A172 (cell line): ENCODE measurements around the gene EP400. TPM values are rescaled to one million over a fixed set of nuclear protein-coding genes. Genes with fewer than 3 reads are reported as not detected.
"Not testable (repeated sequence)": the region's sequence is repeated elsewhere in the genome, so short reads cannot be mapped to it uniquely, and the experiment has no call there.

Source experiments
- DNase-seq: peaks from one replicate; pipeline ENCODE4 v3.0.0-alpha.2; 2015; ENCODE audit warnings: low spot score
- total RNA-seq: library from RNA; depleted of rRNA; stranded (reverse); fragments of >200 nt; shearing (Covaris generic); gene quantifications from 2 replicates; pipeline ENCODE4 v1.2.3, GENCODE V29; 2014

Gene EP400
- total RNA-seq, 1 experiment from 2014 or later: 6.8 TPM

GRCh38 chr12:132043770-132044467 is 94.2 kb downstream of the EP400 start:
- no peak for DNase-seq

GRCh38 chr12:132044661-132045412 is 95.1 kb downstream of the EP400 start:
- DNase-seq: no peak

DNA sequence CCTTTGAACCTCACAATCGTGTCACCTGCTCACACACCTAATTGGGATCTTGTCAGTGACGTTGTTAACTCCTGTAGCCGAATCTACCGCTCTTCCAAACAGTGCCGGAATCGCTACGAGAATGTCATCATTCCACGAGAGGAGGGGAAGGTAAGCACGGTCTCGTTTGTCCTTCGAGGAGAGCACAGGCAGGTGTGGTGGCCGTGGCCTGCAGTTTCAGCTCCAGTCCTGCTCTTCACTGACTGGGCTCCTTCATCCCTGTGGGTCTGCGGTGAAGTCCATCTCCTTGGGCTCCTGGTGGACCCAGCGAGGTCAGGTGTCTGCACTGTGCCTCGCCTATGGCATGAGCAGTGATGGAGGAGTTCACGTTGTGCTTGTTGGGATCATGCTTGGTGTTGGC is 96.0 kb downstream of the EP400 start:
- no peak for DNase-seq

GRCh38 chr12:132046561-132046960 is 96.8 kb downstream of the EP400 start:
- no peak for DNase-seq

DNA sequence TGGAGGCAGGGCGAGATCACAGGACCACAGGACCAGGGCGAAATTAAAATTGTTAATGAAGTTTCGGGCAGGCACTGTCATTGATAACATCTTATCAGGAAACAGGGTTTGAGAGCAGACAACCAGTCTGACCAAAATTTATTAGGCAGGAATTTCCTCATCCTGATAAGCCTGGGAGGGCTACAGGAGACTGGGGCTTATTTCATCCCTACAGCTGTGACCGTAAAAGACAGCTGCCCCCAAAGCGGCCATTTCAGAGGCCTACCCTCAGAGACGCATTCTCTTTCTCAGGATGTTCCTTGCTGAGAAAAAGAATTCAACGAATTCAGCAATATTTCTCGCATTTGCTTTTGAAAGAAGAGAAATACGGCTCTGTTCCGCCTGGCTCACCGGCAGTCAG is 97.9 kb downstream of the EP400 start:
- not testable (repeated sequence) for DNase-seq

- DNase-seq: no peak
Observed at GRCh38 chr12:132049442-132049841, 99.7 kb downstream of the EP400 start.

GRCh38 chr12:132049876-132050275 is 100.1 kb downstream of the EP400 start:
- no peak for DNase-seq

DNA sequence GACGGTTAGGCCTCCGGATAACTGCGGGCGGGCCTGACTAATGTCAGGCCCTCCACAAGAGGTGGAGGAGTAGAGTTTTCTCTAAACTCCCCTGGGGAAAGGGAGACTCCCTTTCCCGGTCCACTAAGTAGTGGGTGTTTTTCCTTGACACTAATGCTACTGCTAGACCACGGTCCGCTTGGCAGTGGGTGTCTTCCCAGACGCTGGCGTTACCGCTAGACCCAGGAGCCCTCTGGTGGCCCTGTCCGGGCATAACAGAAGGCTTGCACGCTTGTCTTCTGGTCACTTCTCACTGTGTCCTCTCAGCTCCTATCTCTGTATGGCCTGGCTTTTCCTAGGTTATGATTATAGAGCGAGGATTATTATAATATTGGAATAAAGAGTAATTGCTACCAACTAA is 102.0 kb downstream of the EP400 start:
- DNase-seq: peak; percentile 33

GRCh38 chr12:132052196-132052932 is 102.6 kb downstream of the EP400 start:
- no peak for DNase-seq

- DNase-seq: no peak
Observed at GRCh38 chr12:132053338-132054330, 103.9 kb downstream of the EP400 start.

- DNase-seq: no peak
Observed at GRCh38 chr12:132054983-132055382, 105.2 kb downstream of the EP400 start.

DNA sequence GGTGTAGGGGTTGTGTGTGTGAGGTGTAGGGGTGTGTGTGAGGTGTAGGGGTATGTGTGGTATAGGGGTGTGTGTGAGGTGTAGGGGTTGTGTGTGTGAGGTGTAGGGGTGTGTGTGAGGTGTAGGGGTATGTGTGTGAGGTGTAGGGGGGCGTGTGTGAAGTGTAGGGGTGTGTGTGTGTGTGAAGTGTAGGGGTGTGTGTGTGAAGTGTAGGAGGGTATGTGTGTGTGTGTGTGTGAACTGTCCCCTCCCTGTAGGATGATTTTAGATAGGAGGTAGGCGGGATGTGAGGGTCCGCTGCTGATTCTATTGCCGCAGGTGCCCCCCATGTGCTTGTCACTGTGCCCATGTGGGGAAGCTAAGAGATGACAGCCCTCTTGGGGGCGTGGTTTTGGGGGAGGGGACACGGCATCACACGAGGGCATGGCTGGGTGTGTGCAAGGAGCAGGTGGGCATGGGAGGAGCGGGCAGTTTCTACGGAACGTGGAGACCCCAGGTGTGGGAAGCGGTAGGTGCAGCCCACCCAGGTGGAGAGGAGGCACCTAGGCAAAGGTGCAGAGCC is 105.9 kb downstream of the EP400 start:
- no peak for DNase-seq

DNA sequence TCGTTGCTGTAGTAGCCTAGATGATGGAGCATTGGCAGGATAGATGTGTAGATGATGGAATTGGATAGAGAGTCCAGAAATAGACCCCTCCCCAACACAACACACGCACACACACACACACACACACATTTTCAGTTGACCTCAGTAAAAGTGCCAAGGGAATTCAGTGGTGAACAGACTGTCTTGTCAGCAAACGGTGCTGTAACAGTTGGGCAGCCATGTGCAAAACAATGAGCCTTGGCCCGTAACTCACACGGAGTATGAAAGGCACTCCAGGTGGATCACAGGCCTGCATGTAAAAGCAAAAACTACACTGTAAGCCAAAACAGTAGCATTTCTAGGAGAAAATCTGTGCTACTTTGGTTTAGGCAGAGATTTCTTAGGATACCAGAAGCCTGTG is 106.6 kb downstream of the EP400 start:
- no peak for DNase-seq

- DNase-seq: no peak
Observed at GRCh38 chr12:132056951-132057350, 107.2 kb downstream of the EP400 start.

DNA sequence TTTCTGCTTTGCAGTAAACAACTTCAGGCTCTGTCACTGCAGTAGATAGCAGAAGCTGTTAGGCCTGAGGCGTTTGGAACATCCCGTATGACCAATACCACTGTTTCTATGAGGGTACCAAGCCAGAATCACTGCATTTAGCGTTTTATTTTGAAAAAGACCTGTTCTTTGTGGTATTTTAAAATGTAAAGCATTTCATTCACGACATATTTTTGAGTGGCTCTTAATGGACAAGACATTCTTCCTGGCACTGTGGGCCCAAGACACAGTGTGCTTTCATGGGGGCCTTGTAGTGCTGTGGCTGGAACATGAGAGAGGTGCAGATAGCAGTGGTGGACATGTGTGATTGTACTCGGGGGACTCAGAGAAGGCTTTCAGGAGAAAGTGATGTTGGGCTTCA is 107.9 kb downstream of the EP400 start:
- no peak for DNase-seq

- no peak for DNase-seq
Observed at GRCh38 chr12:132061197-132061596, 111.5 kb downstream of the EP400 start.

GRCh38 chr12:132061641-132062430 is 112.1 kb downstream of the EP400 start:
- DNase-seq: no peak

DNA sequence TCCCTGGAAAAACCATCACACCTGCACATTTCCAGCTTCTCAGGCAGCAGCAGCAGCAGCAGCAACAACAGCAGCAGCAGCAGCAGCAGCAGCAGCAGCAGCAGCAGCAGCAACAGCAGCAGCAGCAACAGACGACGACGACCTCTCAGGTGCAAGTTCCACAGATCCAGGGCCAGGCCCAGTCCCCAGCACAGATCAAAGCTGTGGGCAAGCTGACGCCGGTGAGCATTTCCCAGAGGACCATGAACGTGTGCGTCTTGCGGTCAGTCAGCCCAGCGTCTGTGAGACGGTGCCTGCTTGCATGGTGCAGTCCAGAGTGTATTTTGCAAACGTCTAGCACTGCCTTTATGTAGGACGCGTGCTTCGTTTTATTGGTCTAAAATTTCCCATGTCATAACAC is 112.7 kb downstream of the EP400 start:
- no peak for DNase-seq

- no peak for DNase-seq
Observed at GRCh38 chr12:132063491-132063890, 113.7 kb downstream of the EP400 start.

DNA sequence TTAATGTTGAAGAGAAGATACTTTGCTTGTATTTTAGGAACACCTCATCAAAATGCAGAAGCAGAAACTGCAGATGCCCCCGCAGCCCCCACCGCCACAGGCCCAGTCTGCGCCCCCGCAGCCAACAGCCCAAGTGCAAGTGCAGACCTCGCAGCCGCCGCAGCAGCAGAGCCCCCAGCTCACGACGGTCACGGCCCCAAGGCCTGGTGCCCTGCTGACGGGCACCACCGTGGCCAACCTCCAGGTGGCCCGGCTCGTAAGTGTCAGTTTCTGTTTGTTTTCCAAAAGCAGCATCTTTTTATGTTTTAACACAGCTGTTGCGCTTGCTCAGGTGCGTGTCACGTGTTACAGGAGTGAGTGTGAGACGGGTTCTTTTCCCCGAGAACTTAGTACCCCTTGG is 114.9 kb downstream of the EP400 start:
- no peak for DNase-seq
